ENCODE data around the gene NPR2.

NPR2 gene

DNA sequence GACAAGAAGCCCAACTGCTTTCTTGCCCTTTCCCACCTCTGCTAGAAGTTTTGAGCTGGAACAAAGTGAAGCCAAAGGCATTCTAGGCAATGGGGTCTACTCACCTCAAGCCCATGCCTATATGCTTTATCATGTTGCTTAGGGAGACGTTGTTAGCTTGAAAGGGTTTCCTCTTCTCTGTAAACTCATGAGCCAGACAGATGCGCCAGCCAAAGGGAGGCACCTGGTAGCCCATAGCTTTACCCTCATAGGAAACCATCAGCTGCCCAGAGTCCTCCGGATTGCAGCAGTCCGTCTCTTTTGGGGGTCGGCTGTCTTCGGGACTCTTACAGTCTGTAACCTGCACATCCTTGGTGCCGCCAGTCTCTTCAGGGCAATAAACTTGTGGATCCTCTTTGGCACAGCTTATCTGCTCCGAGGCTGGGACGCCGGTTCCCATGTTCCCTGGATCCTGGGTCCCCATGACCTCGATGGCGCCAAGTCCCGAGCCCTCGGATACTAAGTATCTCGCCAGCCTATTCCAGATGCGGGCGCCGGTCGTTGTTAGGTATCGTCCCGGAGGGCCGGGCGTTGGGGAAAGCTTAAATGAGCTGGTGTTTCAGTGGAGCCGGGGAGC, 43.0 kb upstream of the NPR2 start:
- Histone ChIP-seq H3K9me3 (ENCODE audit: insufficient read depth, low read length) (no peaks in the 10 kb centered on the region), H3K79me2 (ENCODE audit: insufficient read depth, low read length) (peaks cover 36% of the 10 kb centered on the region), H3K4me3 (ENCODE audit: insufficient read depth, low read length, poor library complexity, severe bottlenecking) (peak overlapping the region; percentile 77), H2AFZ (ENCODE audit: low read depth, low read length, severe bottlenecking) (peak overlapping the region; percentile 68), H3K36me3 (ENCODE audit: low read length) (peaks cover under 1% of the 10 kb centered on the region; the same call in 1 of the 2 replicates), H3K4me2 (ENCODE audit: low read depth, low read length, poor library complexity, severe bottlenecking) (peak overlapping the region; percentile 67), H3K27ac (ENCODE audit: low read depth, low read length) (peak overlapping the region; percentile 62), H3K9me2 (replicated peaks; ENCODE audit: insufficient read depth, low read length) (no peaks in the 10 kb centered on the region), H3K27me3 (ENCODE audit: low read length) (no peaks in the 10 kb centered on the region), H3K9ac (ENCODE audit: low read length) (peak overlapping the region; percentile 78), H4K20me1 (ENCODE audit: low read depth, low read length) (peaks cover 8% of the 10 kb centered on the region; the same call in 1 of the 2 replicates), H3F3A (ENCODE audit: insufficient read depth) (no peaks in the 10 kb centered on the region)
- TF ChIP-seq EZH2phosphoT487 (conservative IDR thresholded peaks at IDR 0.05; ENCODE audit: low read length), result no peak
- TF ChIP-seq, protein P1, sequence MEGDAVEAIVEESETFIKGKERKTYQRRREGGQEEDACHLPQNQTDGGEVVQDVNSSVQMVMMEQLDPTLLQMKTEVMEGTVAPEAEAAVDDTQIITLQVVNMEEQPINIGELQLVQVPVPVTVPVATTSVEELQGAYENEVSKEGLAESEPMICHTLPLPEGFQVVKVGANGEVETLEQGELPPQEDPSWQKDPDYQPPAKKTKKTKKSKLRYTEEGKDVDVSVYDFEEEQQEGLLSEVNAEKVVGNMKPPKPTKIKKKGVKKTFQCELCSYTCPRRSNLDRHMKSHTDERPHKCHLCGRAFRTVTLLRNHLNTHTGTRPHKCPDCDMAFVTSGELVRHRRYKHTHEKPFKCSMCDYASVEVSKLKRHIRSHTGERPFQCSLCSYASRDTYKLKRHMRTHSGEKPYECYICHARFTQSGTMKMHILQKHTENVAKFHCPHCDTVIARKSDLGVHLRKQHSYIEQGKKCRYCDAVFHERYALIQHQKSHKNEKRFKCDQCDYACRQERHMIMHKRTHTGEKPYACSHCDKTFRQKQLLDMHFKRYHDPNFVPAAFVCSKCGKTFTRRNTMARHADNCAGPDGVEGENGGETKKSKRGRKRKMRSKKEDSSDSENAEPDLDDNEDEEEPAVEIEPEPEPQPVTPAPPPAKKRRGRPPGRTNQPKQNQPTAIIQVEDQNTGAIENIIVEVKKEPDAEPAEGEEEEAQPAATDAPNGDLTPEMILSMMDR (IDR thresholded peaks at IDR 0.05; ENCODE audit: insufficient read depth, low read length, poor library complexity, severe bottlenecking), result no peak

DNA sequence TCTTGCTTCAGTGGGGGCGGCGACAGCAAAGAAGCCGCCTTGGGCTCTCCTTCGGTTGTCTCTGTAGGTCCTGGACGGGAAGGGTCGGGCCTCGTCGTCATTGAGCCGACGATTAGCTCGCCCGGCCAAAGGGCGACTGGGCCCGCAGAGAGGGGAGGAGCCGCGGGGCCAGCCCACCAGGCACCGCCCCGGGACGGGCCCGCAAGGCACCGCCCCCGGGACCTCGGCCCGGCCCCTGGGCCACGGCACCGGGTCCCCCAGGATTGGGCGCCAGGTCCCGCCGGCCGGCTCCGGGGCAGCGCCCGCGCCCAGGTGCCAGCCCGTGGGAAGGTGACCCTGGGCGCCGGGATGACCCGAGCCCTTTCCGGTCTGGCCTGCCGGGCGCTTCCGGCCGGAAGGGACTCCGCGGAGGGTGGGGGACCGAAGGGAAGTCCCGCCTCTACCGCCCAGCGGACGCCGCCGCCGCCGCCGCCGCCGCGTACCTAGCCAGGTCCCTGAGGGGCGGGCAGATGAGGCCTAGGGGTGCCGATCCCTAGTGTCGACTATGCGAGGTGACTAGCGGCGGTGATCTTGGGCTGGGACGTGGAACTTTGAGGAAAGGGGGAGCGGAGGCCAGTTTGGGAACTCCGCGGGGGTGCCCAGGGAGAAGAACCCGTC, 42.4 kb upstream of the NPR2 start, which contains the start of the genes GBA2 and RGP1:
GBA2 (minus strand) TSS at position 371 of the 657 bp plus-strand sequence. CDS start 524 bp downstream, outside the sequence.
RGP1 (plus strand) TSS at position 430 of the 657 bp plus-strand sequence. CDS start 469 bp downstream, outside the sequence.
- Histone ChIP-seq H3K9ac (ENCODE audit: low read length) (peak within 1 kb of the TSS; percentile 78), H3K27me3 (ENCODE audit: low read length) (no peaks in the 10 kb centered on the region), H4K20me1 (ENCODE audit: low read depth, low read length) (peaks cover 8% of the 10 kb centered on the region; the same call in 1 of the 2 replicates), H3K36me3 (ENCODE audit: low read length) (no peaks in the 10 kb centered on the region), H3K79me2 (ENCODE audit: insufficient read depth, low read length) (peaks cover 36% of the 10 kb centered on the region), H3K9me2 (replicated peaks; ENCODE audit: insufficient read depth, low read length) (no peaks in the 10 kb centered on the region), H3K9me3 (ENCODE audit: insufficient read depth, low read length) (no peaks in the 10 kb centered on the region), H3K4me2 (ENCODE audit: low read depth, low read length, poor library complexity, severe bottlenecking) (peak within 1 kb of the TSS; percentile 67), H3K4me3 (ENCODE audit: insufficient read depth, low read length, poor library complexity, severe bottlenecking) (peak within 1 kb of the TSS; percentile 77), H3F3A (ENCODE audit: insufficient read depth) (no peaks in the 10 kb centered on the region), H2AFZ (ENCODE audit: low read depth, low read length, severe bottlenecking) (peak within 1 kb of the TSS; percentile 68), H3K27ac (ENCODE audit: low read depth, low read length) (peak within 1 kb of the TSS; percentile 62)
- TF ChIP-seq, protein P1 (IDR thresholded peaks at IDR 0.05; ENCODE audit: insufficient read depth, low read length, poor library complexity, severe bottlenecking), result no peak
- no peak for TF ChIP-seq EZH2phosphoT487 (conservative IDR thresholded peaks at IDR 0.05; ENCODE audit: low read length)

DNA sequence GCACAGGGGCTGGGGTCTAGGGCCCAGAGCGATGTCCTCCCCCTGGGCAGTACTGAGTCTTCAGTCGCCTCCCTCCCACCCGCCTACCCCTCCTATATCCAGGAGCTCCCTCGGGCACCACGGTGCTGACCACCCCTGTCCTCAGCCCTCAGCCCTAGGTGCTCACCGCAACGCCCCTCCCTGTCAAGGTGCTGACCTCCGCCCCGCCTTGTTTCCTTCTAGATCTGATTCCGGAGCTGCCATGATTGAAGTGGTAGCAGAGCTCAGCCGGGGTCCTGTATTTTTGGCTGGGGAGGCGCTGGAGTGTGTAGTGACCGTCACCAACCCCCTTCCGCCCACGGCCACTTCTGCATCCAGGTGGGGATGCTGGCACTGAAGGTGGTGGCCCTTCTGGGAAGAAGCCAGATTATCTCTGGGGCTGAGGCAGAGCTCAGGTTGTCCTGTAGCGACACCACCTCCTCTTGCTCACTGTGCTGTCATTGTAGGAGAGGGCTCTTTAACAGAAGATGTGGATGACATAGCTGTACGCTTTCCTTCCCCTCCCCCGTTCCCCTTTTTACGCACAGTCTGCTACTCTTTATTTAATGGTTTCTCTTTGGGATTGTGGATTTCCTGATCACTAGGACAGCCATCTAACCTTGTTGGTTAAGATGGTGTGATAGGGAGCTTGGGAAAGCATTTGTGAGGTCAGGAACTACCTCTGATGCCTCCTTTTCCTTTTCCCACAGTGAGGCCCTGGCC, 41.7 kb upstream of the NPR2 start:
- peaks cover 36% of the 10 kb centered on the region for H3K79me2 ChIP-seq (ENCODE audit: insufficient read depth, low read length)
- H3K27ac ChIP-seq (ENCODE audit: low read depth, low read length), result peak overlapping the region; percentile 62
- H3K4me3 ChIP-seq (ENCODE audit: insufficient read depth, low read length, poor library complexity, severe bottlenecking), result peak overlapping the region; percentile 77
- H3K27me3 ChIP-seq (ENCODE audit: low read length), result no peaks in the 10 kb centered on the region
- H3K4me2 ChIP-seq (ENCODE audit: low read depth, low read length, poor library complexity, severe bottlenecking), result peak overlapping the region; percentile 67
- no peaks in the 10 kb centered on the region for H3F3A ChIP-seq (ENCODE audit: insufficient read depth)
- peak overlapping the region; percentile 78 for H3K9ac ChIP-seq (ENCODE audit: low read length)
- H3K9me3 ChIP-seq (ENCODE audit: insufficient read depth, low read length), result no peaks in the 10 kb centered on the region
- H3K36me3 ChIP-seq (ENCODE audit: low read length), result no peaks in the 10 kb centered on the region
- peaks cover 8% of the 10 kb centered on the region; the same call in 1 of the 2 replicates for H4K20me1 ChIP-seq (ENCODE audit: low read depth, low read length)
- peak overlapping the region; percentile 68 for H2AFZ ChIP-seq (ENCODE audit: low read depth, low read length, severe bottlenecking)
- no peaks in the 10 kb centered on the region for H3K9me2 ChIP-seq (replicated peaks; ENCODE audit: insufficient read depth, low read length)
- no peak for TF ChIP-seq EZH2phosphoT487 (conservative IDR thresholded peaks at IDR 0.05; ENCODE audit: low read length)
- TF ChIP-seq, protein P1 (IDR thresholded peaks at IDR 0.05; ENCODE audit: insufficient read depth, low read length, poor library complexity, severe bottlenecking), result no peak
